Esophagus squamous epithelium (tissue), 4 donors: ENCODE data around the gene HAUS7.
A peak's percentile ranks its signal among the peaks of the same experiment; 100 is the strongest.

Experiments
- CTCF ChIP-seq, 6 experiments: fragments of 450-650 bp in 4 of 6; fragments of 200-600 bp in 2 of 6; sonication (generic) in 2 of 6; IDR thresholded peaks; one replicate each; pipeline ENCODE4 v1.5.1; 2016 to 2019; ENCODE audit warnings: antibody characterized with exemption in 6 of 6, mild to moderate bottlenecking in 4 of 6, moderate library complexity in 4 of 6
- POLR2A ChIP-seq, 4 donors: fragments of 450-650 bp; IDR thresholded peaks; one replicate each; pipeline ENCODE4 v1.6.1; 2017; ENCODE audit warnings: antibody characterized with exemption in 4 of 4, mild to moderate bottlenecking in 4 of 4, moderate library complexity in 3 of 4

- TF ChIP-seq POLR2A (IDR thresholded peaks at IDR 0.05), result no peak
- peak in 2 of 6 experiments; percentile 18 to 23 for TF ChIP-seq CTCF (IDR thresholded peaks at IDR 0.05)
Measured at GRCh38 chrX:153494541-153495361, 24.4 kb upstream of the HAUS7 start, which contains the start of gene BGN.
